Left lung (tissue), 10 donors: Measurements from ENCODE around the gene TNPO1. TPM values are rescaled to one million over a fixed set of nuclear protein-coding genes. Genes with fewer than 3 reads are reported as not detected.

Source experiments
- ATAC-seq: fragments of 200-7000 bp; cut with Tn5 transposase; one replicate; pipeline ENCODE4 v1.9.1; 2020; ENCODE audit warnings: moderate library complexity
- DNase-seq, 4 donors: peaks; one replicate each; pipeline ENCODE4 v3.0.0-alpha.2; 2013 to 2020
- H3K27ac ChIP-seq, 2 donors: fragments of 200-600 bp; sonication (generic) in 1 of 2; one replicate each; pipeline versions ENCODE4 v1.5.0 to v1.8.0; 2020 to 2021
- H3K27me3 ChIP-seq, 2 donors: fragments of 200-600 bp; sonication (generic) in 1 of 2; one replicate each; pipeline versions ENCODE4 v1.5.0 to v1.8.0; 2020 to 2021
- H3K36me3 ChIP-seq, 2 donors: fragments of 200-600 bp; sonication (generic) in 1 of 2; one replicate each; pipeline versions ENCODE4 v1.5.0 to v1.8.0; 2020 to 2021
- H3K4me1 ChIP-seq, 2 donors: fragments of 200-600 bp; one replicate each; pipeline ENCODE4 v1.8.0; 2021
- H3K4me3 ChIP-seq, 2 donors: fragments of 200-600 bp; sonication (generic) in 1 of 2; one replicate each; pipeline versions ENCODE4 v1.5.0 to v1.8.0; 2020 to 2021; ENCODE audit warnings: mild to moderate bottlenecking in 1 of 2
- H3K9me3 ChIP-seq, 2 donors: fragments of 200-600 bp; sonication (generic) in 1 of 2; one replicate each; pipeline versions ENCODE4 v1.5.0 to v1.8.0; 2020 to 2021
- intact Hi-C, 2 donors: fragments of 100-400 bp; cut with DNase I; formaldehyde crosslinking; loops; one replicate each; pipeline versions ENCODE4 v1.11.2 to v1.14.2; 2022
- polyA plus RNA-seq, 6 donors: library from polyadenylated mRNA; unstranded; fragments of 120-200 nt; gene quantifications; one replicate each; pipeline ENCODE4 v1.2.1, GENCODE V29; 2013; ENCODE audit not compliant: insufficient read length in 6 of 6
- total RNA-seq, 2 donors: library from RNA; stranded (reverse); fragmentation: NEBNext Ultra II Directional; extraction: Animal tissue kit (Norgen Biotek cat#: 25700); gene quantifications; one replicate each; pipeline ENCODE4 v1.2.1, GENCODE V29; 2021
- TF ChIP-seq, protein P1 (sequence below), 2 donors: fragments of 200-600 bp; sonication (generic) in 1 of 2; IDR thresholded peaks; one replicate each; pipeline versions ENCODE4 v1.5.0 to v1.8.0; 2021; ENCODE audit warnings: antibody characterized with exemption in 2 of 2
- donor health status: DM: no; HTN: yes; CAD: no.
- donor health status: DM: no; HTN: no; CAD: no.

TNPO1 gene
- total and polyA plus RNA-seq, 8 donors: 77.3 to 112 (median 87.9) TPM

DNA sequence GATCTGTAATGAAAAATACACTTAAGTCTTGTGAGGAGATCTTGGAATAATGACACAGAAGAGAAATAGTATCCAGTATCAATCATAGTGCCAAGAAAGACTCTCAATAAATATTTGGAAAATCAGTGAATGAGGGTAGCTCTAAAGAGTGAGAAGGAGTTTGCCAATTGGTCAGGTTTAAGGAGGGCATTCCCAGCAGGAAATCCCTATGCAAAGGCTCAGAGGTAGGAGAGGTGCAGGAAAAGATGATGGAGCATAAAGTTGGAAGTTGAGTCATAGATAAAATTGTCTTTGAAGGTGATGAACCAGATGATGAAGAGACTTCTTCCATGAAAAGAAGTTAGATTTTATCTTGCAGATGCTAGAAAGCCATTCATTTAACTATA lies 27.8 kb downstream of the TNPO1 start:
- intact Hi-C loops: no loop called here

DNA sequence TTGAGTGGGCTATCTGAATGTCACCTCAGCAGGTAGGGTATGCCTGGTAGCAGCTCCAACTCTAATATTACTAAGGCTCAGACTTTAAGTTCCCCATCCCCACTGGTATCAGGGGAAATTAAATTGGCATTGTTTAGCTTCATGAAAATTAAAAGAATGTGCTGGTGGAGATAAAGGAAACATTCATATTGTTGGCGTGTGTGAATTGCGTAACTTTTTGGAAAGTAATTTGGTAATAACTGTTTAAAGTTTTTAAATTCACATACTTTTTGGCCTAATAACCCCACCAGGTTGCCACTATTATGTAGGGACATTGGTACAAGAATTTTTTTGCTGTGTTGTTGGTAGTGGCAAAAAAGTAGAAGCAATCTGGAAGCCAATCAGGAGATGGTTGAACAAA lies 29.4 kb downstream of the TNPO1 start:
- no peaks in the 10 kb centered on the region for H3K27me3 ChIP-seq
- H3K4me3 ChIP-seq: no peak overlapping the region
- H3K27ac ChIP-seq: no peak overlapping the region
- TF ChIP-seq, protein P1, sequence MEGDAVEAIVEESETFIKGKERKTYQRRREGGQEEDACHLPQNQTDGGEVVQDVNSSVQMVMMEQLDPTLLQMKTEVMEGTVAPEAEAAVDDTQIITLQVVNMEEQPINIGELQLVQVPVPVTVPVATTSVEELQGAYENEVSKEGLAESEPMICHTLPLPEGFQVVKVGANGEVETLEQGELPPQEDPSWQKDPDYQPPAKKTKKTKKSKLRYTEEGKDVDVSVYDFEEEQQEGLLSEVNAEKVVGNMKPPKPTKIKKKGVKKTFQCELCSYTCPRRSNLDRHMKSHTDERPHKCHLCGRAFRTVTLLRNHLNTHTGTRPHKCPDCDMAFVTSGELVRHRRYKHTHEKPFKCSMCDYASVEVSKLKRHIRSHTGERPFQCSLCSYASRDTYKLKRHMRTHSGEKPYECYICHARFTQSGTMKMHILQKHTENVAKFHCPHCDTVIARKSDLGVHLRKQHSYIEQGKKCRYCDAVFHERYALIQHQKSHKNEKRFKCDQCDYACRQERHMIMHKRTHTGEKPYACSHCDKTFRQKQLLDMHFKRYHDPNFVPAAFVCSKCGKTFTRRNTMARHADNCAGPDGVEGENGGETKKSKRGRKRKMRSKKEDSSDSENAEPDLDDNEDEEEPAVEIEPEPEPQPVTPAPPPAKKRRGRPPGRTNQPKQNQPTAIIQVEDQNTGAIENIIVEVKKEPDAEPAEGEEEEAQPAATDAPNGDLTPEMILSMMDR (IDR thresholded peaks at IDR 0.05): no peak
- H3K9me3 ChIP-seq: no peaks in the 10 kb centered on the region
- peaks cover 20 to 77% of the 10 kb centered on the region in 2 donors for H3K4me1 ChIP-seq
- no peak for DNase-seq
- ATAC-seq: no peak
- no peaks in the 10 kb centered on the region for H3K36me3 ChIP-seq
- intact Hi-C loops: no loop called here

More for the DNA sequence above, 27.8 kb downstream of the TNPO1 start:
- no peaks in the 10 kb centered on the region for H3K27me3 ChIP-seq
- H3K27ac ChIP-seq: no peak overlapping the region
- ATAC-seq (no peak), DNase-seq (no peak)
- H3K36me3 ChIP-seq: no peaks in the 10 kb centered on the region
- no peaks in the 10 kb centered on the region for H3K9me3 ChIP-seq
- H3K4me3 ChIP-seq: no peak overlapping the region
- H3K4me1 ChIP-seq: peaks cover 5 to 69% of the 10 kb centered on the region in 2 donors
- TF ChIP-seq, protein P1 (IDR thresholded peaks at IDR 0.05): no peak

DNA sequence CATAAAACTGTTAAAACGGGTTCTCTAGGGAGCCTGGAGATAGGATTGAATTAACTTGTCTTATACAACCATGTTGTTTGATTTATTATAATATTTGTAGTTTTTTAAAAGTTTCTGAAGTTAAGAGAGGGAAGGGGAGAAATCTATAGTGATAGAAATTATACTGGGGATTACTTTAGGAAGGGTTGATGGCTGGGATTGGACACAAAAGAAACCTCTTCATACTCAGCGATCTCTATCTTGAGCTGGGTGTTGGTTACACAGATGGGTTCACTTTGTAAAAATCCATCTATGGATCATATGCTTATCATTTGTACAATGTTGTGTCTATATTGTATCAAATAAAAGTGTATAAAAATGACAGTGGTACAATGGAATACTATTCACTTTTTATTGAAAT lies 30.0 kb downstream of the TNPO1 start:
- intact Hi-C loops: no loop called here
- no peak overlapping the region for H3K4me3 ChIP-seq
- TF ChIP-seq, protein P1 (IDR thresholded peaks at IDR 0.05): no peak
- no peaks in the 10 kb centered on the region for H3K27me3 ChIP-seq
- DNase-seq: no peak
- peaks cover 22 to 83% of the 10 kb centered on the region in 2 donors for H3K4me1 ChIP-seq
- no peak for ATAC-seq
- peaks cover 0 to 2% of the 10 kb centered on the region in 2 donors for H3K36me3 ChIP-seq
- no peak overlapping the region for H3K27ac ChIP-seq
- no peaks in the 10 kb centered on the region for H3K9me3 ChIP-seq

DNA sequence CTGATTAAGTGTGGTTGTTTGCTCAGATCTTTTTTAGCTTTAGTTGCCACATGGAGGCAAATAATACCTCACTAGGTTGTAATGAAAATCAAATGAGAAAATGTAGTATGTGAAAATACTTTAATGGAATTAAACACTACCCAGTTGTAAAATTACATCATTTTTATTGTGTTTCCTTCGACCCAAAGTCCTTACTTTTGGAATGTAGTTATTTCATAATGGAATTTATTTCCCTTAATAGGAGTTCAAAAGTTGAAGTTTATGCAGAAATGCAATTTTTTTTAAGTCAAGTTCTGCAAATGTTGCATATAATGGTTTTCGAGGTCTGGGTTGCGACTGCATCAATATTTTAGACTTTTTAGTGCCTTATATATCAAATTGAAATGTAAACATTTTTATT lies 31.0 kb downstream of the TNPO1 start:
- no peak for DNase-seq
- H3K9me3 ChIP-seq: no peaks in the 10 kb centered on the region
- H3K36me3 ChIP-seq: peaks cover 0 to 12% of the 10 kb centered on the region in 2 donors
- H3K4me3 ChIP-seq: peak overlapping the region in 1 of 2 donors; percentile 80
- peaks cover 22 to 86% of the 10 kb centered on the region in 2 donors for H3K4me1 ChIP-seq
- no peak for ATAC-seq
- TF ChIP-seq, protein P1 (IDR thresholded peaks at IDR 0.05): no peak
- intact Hi-C loops: no loop called here
- no peaks in the 10 kb centered on the region for H3K27me3 ChIP-seq
- peak overlapping the region; percentile 89 to 95 for H3K27ac ChIP-seq

DNA sequence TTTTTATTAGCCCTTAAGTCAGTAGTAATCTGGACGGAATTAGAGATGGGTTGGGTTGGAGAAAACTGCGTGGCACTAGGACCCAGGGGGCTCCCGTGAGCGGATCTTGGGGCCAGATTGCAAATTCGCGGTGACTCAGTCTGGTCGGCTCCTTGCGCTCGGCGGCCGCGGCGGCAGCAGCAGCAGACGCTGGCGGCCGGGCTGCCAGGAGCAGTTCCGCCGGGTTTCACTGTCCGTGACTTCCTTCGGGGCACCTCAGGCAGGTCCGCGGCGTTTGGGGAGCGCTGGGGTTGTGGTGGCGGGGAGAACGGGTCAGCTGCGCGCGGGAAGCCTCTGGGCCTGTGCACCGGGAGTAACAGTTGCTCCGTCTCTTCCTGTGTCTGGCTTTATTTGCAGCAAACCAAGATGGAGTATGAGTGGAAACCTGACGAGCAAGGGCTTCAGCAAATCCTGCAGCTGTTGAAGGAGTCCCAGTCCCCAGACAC lies 31.6 kb downstream of the TNPO1 start:
- intact Hi-C loops: no loop called here
- peaks cover 22 to 86% of the 10 kb centered on the region in 2 donors for H3K4me1 ChIP-seq

More for the DNA sequence above, 31.6 kb downstream of the TNPO1 start:
- Histone ChIP-seq H3K27ac (peak overlapping the region; percentile 89 to 95), H3K36me3 (peaks cover 0 to 18% of the 10 kb centered on the region in 2 donors), H3K9me3 (no peaks in the 10 kb centered on the region), H3K4me3 (peak overlapping the region; percentile 80 to 83), H3K27me3 (no peaks in the 10 kb centered on the region)
- ATAC-seq (peak; percentile 96), DNase-seq (peak; percentile 85 to 98 (median 92))
- TF ChIP-seq, protein P1 (IDR thresholded peaks at IDR 0.05): peak in 1 of 2 donors; percentile 20
